PFSK-1 (cell line): Measurements from ENCODE around the gene UFSP1.

Experiments
- FOXP2 ChIP-seq: optimal IDR thresholded peaks from 2 replicates; pipeline ENCODE3; 2011; ENCODE audit warnings: borderline replicate concordance, control low read depth, inconsistent platforms; ENCODE audit not compliant: insufficient read depth; ENCODE audit errors: extremely low read length, extremely low read depth
- POLR2AphosphoS5 ChIP-seq: IDR thresholded peaks from 2 replicates; pipeline ENCODE4 v1.6.1; 2012; ENCODE audit warnings: low read depth, mild to moderate bottlenecking, control low read depth, low read length, moderate library complexity
- REST ChIP-seq, 2 experiments: IDR thresholded peaks; 2 replicates each; pipeline versions ENCODE4 v1.6.1 to v1.8.0; 2011 to 2012; ENCODE audit warnings: low read depth in 2 of 2, low read length in 2 of 2, control low read depth in 1 of 2, inconsistent platforms in 1 of 2, mild to moderate bottlenecking in 1 of 2, moderate library complexity in 1 of 2; ENCODE audit not compliant: insufficient read depth in 1 of 2
- SIN3A ChIP-seq: IDR thresholded peaks from 2 replicates; pipeline ENCODE4 v1.6.1; 2012; ENCODE audit warnings: mild to moderate bottlenecking, low read length, moderate library complexity, borderline replicate concordance; ENCODE audit not compliant: insufficient read depth
- TAF1 ChIP-seq: IDR thresholded peaks from 2 replicates; pipeline ENCODE4 v1.6.1; 2012; ENCODE audit warnings: low read length, control low read depth, borderline replicate concordance; ENCODE audit not compliant: insufficient read depth

The UFSP1 gene

DNA sequence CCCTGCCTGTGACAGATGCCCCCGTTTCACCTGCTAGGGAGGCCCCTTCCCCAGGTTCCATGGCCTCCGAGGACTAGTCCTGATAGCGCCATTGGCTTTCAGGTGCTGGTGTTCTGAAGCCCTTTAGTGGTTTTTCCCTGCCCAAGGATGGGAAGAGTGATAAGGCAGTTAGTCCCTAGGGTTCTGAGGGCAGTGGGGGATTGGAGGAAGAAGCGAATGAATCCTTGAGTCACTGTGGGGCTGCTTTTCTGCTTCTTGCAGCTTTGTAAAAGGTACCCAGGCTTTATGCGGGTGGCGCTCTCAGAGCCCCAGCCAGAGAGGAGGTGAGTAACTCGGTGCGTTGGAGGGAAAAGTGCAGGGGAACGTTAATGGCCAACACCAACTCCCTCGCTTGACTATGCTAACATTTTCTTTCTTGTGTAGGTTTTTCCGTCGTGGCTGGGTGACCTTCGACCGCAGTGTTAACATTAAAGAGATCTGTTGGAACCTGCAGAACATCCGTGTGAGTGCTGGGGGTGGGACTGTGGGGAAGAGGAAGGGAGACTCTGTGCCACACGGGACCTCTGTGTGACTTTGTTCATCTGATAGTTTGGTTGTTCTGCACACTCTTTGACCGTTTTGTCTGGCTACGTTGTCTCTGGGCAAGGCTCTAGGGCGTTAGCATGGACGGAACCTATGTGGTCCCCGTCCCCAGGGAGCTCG, 3.9 kb downstream of the UFSP1 start:
- no peak for TF ChIP-seq REST (IDR thresholded peaks at IDR 0.05; ENCODE audit: insufficient read depth in 1 of 2, low read depth in 2 of 2, low read length in 2 of 2)
- no peak for TF ChIP-seq TAF1
- TF ChIP-seq POLR2AphosphoS5, result no peak
- no peak for TF ChIP-seq SIN3A
- TF ChIP-seq FOXP2, result no peak

DNA sequence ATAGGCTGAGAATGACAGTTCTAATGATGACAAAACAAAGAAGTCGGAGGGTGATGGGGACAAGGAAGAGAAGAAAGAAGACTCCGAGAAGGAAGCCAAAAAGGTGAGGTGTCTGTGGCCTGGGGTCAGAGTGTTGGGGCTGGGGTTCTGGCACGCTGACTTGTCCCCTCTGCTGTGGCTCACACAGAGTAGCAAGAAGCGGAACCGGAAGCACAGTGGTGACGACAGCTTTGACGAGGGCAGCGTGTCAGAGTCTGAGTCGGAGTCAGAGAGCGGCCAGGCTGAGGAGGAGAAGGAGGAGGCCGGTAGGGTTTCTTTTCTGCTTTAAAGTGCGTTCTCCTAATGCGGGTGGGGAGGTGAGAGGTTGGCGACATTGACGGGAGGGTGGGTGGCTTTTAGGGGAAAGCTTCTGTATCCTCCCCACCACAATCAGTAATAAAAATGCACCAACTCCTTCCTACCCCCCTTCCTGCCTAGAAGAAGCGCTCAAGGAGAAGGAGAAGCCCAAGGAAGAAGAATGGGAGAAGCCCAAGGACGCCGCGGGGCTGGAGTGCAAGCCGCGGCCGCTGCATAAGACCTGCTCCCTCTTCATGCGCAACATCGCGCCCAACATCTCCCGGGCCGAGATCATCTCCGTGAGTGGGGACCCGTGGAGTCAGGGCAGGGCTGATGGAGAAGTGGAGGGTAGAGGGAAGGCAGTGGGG, 4.6 kb downstream of the UFSP1 start:
- no peak for TF ChIP-seq SIN3A
- no peak for TF ChIP-seq FOXP2
- no peak for TF ChIP-seq POLR2AphosphoS5
- no peak for TF ChIP-seq TAF1
- TF ChIP-seq REST (IDR thresholded peaks at IDR 0.05; ENCODE audit: insufficient read depth in 1 of 2, low read depth in 2 of 2, low read length in 2 of 2), result no peak

GRCh38 chr7:100882785-100883526, 6.6 kb downstream of the UFSP1 start:
- no peak for TF ChIP-seq FOXP2
- TF ChIP-seq SIN3A, result no peak
- TF ChIP-seq REST (IDR thresholded peaks at IDR 0.05; ENCODE audit: insufficient read depth in 1 of 2, low read depth in 2 of 2, low read length in 2 of 2), result no peak
- no peak for TF ChIP-seq TAF1
- TF ChIP-seq POLR2AphosphoS5, result no peak

DNA sequence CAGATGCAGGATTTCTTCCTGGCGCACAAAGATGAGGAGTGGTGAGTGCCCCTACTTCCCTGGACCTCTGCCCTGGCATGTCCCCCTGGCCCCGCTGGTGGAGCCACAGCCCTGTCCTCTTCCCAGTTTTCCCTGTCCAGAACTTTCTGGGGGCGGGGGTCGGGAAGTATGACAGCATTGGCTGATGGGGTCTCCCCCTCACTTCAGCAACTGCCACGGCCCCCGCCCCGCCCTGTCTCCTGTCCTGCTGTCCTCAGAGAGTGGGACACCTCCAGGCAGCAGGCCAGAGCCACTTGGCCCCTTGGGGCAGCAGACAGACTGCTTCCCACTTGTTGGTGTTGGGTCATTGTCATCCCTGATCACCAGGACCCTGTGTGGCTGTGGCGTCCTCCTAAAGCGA, 7.3 kb downstream of the UFSP1 start:
- TF ChIP-seq TAF1 (no peak), FOXP2 (no peak), SIN3A (no peak), POLR2AphosphoS5 (no peak), REST (IDR thresholded peaks at IDR 0.05; ENCODE audit: insufficient read depth in 1 of 2, low read depth in 2 of 2, low read length in 2 of 2) (no peak)
